ENCODE data around the gene CCS.

The CCS gene

DNA sequence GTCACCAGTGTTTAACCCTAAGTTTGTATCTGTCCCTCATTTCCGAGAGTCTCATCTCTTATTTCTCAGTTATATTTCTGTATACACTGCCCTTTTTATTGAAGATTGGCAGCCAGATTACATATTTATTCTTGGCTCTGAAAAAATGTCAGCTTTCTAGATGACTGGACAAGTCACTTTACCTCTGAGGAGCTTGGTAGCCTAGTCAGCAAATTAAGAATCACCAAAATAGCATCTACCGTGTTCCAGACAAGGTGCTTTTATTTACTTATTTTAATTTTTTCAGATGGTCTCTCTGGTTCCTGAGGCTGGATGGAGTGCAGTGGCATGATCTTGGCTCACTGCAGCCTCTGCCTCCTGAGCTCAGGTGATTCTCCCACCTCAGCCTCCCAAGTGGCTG is 40.0 kb downstream of the CCS start:
- TF ChIP-seq TAF1 (IDR thresholded peaks at IDR 0.05; ENCODE audit: low read depth) (no peak), CEBPB (IDR thresholded peaks at IDR 0.05) (no peak), TEAD4 (IDR thresholded peaks at IDR 0.05) (no peak), REST (IDR thresholded peaks at IDR 0.05; ENCODE audit: low read depth) (no peak), YY1 (IDR thresholded peaks at IDR 0.05; ENCODE audit: low read depth) (no peak), NFIC (IDR thresholded peaks at IDR 0.05) (no peak)
- TF ChIP-seq, protein P1, sequence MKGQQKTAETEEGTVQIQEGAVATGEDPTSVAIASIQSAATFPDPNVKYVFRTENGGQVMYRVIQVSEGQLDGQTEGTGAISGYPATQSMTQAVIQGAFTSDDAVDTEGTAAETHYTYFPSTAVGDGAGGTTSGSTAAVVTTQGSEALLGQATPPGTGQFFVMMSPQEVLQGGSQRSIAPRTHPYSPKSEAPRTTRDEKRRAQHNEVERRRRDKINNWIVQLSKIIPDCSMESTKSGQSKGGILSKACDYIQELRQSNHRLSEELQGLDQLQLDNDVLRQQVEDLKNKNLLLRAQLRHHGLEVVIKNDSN (IDR thresholded peaks at IDR 0.05): no peak

- no peak for TF ChIP-seq CEBPB (IDR thresholded peaks at IDR 0.05)
- no peak for TF ChIP-seq CREB1 (IDR thresholded peaks at IDR 0.05; ENCODE audit: low read depth)
- no peak for TF ChIP-seq EGR1 (IDR thresholded peaks at IDR 0.05)
- no peak for TF ChIP-seq REST (IDR thresholded peaks at IDR 0.05; ENCODE audit: low read depth)
- no peak for TF ChIP-seq NFIC (IDR thresholded peaks at IDR 0.05)
- TF ChIP-seq EP300 (IDR thresholded peaks at IDR 0.05; ENCODE audit: borderline replicate concordance): no peak
- TF ChIP-seq FOXM1 (IDR thresholded peaks at IDR 0.05; ENCODE audit: borderline replicate concordance, low read depth): no peak
- TF ChIP-seq TAF1 (IDR thresholded peaks at IDR 0.05; ENCODE audit: low read depth): no peak
- no peak for TF ChIP-seq TEAD4 (IDR thresholded peaks at IDR 0.05)
- TF ChIP-seq RAD21 (IDR thresholded peaks at IDR 0.05; ENCODE audit: low read depth): no peak
- TF ChIP-seq, protein P2, sequence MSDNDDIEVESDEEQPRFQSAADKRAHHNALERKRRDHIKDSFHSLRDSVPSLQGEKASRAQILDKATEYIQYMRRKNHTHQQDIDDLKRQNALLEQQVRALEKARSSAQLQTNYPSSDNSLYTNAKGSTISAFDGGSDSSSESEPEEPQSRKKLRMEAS (IDR thresholded peaks at IDR 0.05): no peak
- TF ChIP-seq YY1 (IDR thresholded peaks at IDR 0.05; ENCODE audit: low read depth): no peak
- TF ChIP-seq ZBTB7A (IDR thresholded peaks at IDR 0.05; ENCODE audit: low read depth): no peak
- TF ChIP-seq TCF12 (IDR thresholded peaks at IDR 0.05; ENCODE audit: low read depth): no peak
These were observed 43.4 kb downstream of the CCS start for GRCh38 chr11:66636411-66636810.

DNA sequence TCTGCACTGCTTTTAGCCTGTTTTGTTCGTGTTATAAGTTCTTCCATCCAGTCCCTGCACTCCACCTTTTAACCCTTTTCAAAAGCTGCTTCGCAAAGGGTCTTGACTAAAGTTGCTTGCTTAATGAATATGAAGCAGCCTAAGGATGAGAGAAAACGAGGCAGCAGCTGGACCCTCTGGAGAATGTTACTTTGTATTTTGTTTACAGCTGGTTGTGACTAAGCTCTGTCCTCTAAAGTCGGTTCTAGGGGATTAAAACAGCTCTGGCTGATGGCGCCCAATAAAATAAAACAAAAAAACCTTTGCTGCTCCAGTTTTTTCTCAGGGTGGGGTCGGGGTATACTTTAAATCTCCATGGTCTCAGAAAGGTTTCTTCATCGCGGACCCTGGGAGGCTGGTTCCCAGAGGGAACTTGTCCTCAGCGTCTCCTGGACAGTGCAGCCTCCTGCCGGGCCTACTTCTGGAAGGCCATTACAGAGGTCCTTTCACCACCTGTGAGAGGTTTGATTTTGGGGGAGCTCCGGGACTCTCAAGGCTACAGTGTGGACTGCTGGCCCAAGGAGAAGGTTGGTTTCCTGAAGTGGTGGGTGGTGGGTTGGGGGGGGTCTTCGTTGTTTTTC is 44.7 kb downstream of the CCS start:
- TF ChIP-seq ZBTB7A (IDR thresholded peaks at IDR 0.05; ENCODE audit: low read depth): 0 out of 2 replicates have a peak, but pooled peaks have one; percentile 62
- TF ChIP-seq TAF1 (IDR thresholded peaks at IDR 0.05; ENCODE audit: low read depth): no peak
- TF ChIP-seq TCF12 (IDR thresholded peaks at IDR 0.05; ENCODE audit: low read depth): 0 out of 2 replicates have a peak, but pooled peaks have one; percentile 3

GRCh38 chr11:66638177-66639065 is 45.4 kb downstream of the CCS start, which contains the start of gene RBM4:
Gene RBM4, plus strand, starts transcription at chr11:66638703. Its CDS starts 1,009 bp downstream, at chr11:66639712.
- TF ChIP-seq, protein P2 (IDR thresholded peaks at IDR 0.05): peak; percentile 96
- no peak for TF ChIP-seq RAD21 (IDR thresholded peaks at IDR 0.05; ENCODE audit: low read depth)
- TF ChIP-seq YY1 (IDR thresholded peaks at IDR 0.05; ENCODE audit: low read depth): peak; percentile 91
- TF ChIP-seq ZBTB7A (IDR thresholded peaks at IDR 0.05; ENCODE audit: low read depth): no peak; the same call in 1 of the 2 replicates
- TF ChIP-seq TAF1 (IDR thresholded peaks at IDR 0.05; ENCODE audit: low read depth): peak; percentile 79
- no peak for TF ChIP-seq TCF12 (IDR thresholded peaks at IDR 0.05; ENCODE audit: low read depth)

- TF ChIP-seq YY1 (IDR thresholded peaks at IDR 0.05; ENCODE audit: low read depth): no peak
- no peak for TF ChIP-seq FOXM1 (IDR thresholded peaks at IDR 0.05; ENCODE audit: borderline replicate concordance, low read depth)
- TF ChIP-seq TCF12 (IDR thresholded peaks at IDR 0.05; ENCODE audit: low read depth): no peak
- no peak for TF ChIP-seq TAF1 (IDR thresholded peaks at IDR 0.05; ENCODE audit: low read depth)
- no peak for TF ChIP-seq CEBPB (IDR thresholded peaks at IDR 0.05)
- no peak for TF ChIP-seq ZBTB7A (IDR thresholded peaks at IDR 0.05; ENCODE audit: low read depth)
- TF ChIP-seq, protein P1 (IDR thresholded peaks at IDR 0.05): no peak
- TF ChIP-seq, protein P2 (IDR thresholded peaks at IDR 0.05): no peak
These were observed 46.3 kb downstream of the CCS start for GRCh38 chr11:66639066-66639813.
